Karpas-422 (cell line): ENCODE measurements around the gene NRXN3. TPM values are rescaled to one million over a fixed set of nuclear protein-coding genes. Genes with fewer than 3 reads are reported as not detected.

Experiments used
- DNase-seq: peaks from one replicate; pipeline ENCODE4 v3.0.0-alpha.2; 2015
- H2AFZ ChIP-seq: fragments of 200-600 bp; sonication (generic); 2 replicates; pipeline ENCODE4 v1.6.1; 2014; ENCODE audit warnings: antibody characterized with exemption, low read length, mixed read lengths
- H3K27ac ChIP-seq: fragments of 200-600 bp; sonication (generic); 2 replicates; pipeline ENCODE4 v1.5.1; 2014; ENCODE audit warnings: mild to moderate bottlenecking, low read length, moderate library complexity
- H3K27me3 ChIP-seq: fragments of 200-600 bp; sonication (generic); 2 replicates; pipeline ENCODE4 v1.6.1; 2014; ENCODE audit warnings: low read length, mixed read lengths
- H3K36me3 ChIP-seq: fragments of 200-600 bp; sonication (generic); 2 replicates; pipeline ENCODE4 v1.6.1; 2014; ENCODE audit warnings: low read length, mixed read lengths; ENCODE audit not compliant: insufficient read depth
- H3K4me1 ChIP-seq: fragments of 200-600 bp; sonication (generic); 2 replicates; pipeline ENCODE4 v1.6.1; 2014; ENCODE audit warnings: mild to moderate bottlenecking, low read length, mixed read lengths
- H3K4me2 ChIP-seq: fragments of 200-600 bp; sonication (generic); 2 replicates; pipeline ENCODE4 v1.6.1; 2014; ENCODE audit warnings: low read length, low read depth, mild to moderate bottlenecking; ENCODE audit not compliant: poor library complexity, severe bottlenecking
- H3K4me3 ChIP-seq: fragments of 200-600 bp; sonication (generic); 2 replicates; pipeline ENCODE4 v1.5.1; 2014; ENCODE audit warnings: mild to moderate bottlenecking, antibody characterized with exemption, low read length, mixed read lengths
- H3K79me2 ChIP-seq: fragments of 200-600 bp; sonication (generic); 2 replicates; pipeline ENCODE4 v1.6.1; 2014; ENCODE audit warnings: mild to moderate bottlenecking, low read length, mixed read lengths
- H3K9ac ChIP-seq: fragments of 200-600 bp; sonication (generic); 2 replicates; pipeline ENCODE4 v1.6.0; 2014; ENCODE audit warnings: low read length
- H3K9me2 ChIP-seq: fragments of 200-600 bp; sonication (generic), shearing (Covaris generic); replicated peaks from 2 replicates; pipeline ENCODE4 v1.6.0; 2014; ENCODE audit warnings: mild to moderate bottlenecking, low read length, moderate library complexity; ENCODE audit not compliant: insufficient read depth
- H3K9me3 ChIP-seq: fragments of 300-700, 200-600 bp; sonication (generic); 2 replicates; pipeline ENCODE4 v1.6.1; 2014; ENCODE audit warnings: low read length, mixed read lengths
- H4K20me1 ChIP-seq: fragments of 200-600 bp; sonication (generic); 2 replicates; pipeline ENCODE4 v1.6.1; 2014; ENCODE audit warnings: mild to moderate bottlenecking, antibody characterized with exemption, low read length, low read depth; ENCODE audit not compliant: insufficient read depth
- total RNA-seq: library from RNA; depleted of rRNA; stranded (reverse); fragments of >200 nt; shearing (Covaris generic); gene quantifications from 2 replicates; pipeline ENCODE4 v1.2.3, GENCODE V29; 2014; ENCODE audit warnings: low replicate concordance

The NRXN3 gene
- total RNA-seq, 1 experiment from 2014 or later = not detected

DNA sequence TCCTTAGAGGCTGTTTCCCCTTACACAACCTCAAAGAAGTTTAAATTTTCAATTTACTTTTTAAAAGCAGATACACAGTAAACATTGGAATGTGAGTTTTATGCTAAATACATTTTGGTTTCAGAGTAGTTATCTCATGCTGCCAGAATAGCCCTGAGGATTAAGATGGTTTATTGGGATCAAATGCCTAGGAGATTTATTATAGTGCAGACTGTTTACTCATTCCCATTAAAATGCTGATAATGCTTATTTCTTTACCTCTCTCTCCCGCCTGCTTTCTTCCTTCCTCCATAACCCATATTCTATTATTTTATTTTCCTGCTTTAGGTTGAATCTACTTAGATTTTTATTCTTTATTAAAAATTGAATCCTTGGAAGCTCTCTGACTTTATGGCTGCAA, 1701.0 kb downstream of the NRXN3 start:
- Histone ChIP-seq H4K20me1 (no peaks in the 10 kb centered on the region), H3K36me3 (no peaks in the 10 kb centered on the region)
- DNase-seq = no peak

DNA sequence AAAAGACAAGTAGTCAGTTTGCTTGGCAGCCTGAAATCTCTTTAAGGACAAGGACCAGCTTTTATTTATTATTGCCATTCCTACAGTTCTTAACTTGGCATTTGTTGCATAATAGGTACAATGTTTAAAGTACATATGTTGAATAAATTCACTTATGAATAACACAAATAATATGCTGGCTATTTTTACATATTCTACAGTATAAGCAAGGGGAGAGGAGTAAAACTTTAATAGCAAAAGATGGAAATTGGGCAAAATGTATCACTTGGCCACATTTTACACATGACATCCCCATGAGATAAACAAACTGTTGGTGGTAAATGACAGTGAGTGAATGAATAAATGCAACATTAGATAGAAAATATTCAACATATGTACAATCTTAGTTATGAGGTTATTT, 1708.1 kb downstream of the NRXN3 start:
- no peaks in the 10 kb centered on the region for H3K9me2 ChIP-seq
- no peak overlapping the region for H3K4me2 ChIP-seq
- H3K79me2 ChIP-seq = no peaks in the 10 kb centered on the region
- H2AFZ ChIP-seq = no peak overlapping the region
- no peak overlapping the region for H3K9ac ChIP-seq
- no peaks in the 10 kb centered on the region for H3K4me1 ChIP-seq
- H3K27ac ChIP-seq = no peak overlapping the region
- H3K9me3 ChIP-seq = no peaks in the 10 kb centered on the region
- H3K36me3 ChIP-seq = no peaks in the 10 kb centered on the region
- no peak for DNase-seq
- no peak overlapping the region for H3K4me3 ChIP-seq
- H3K27me3 ChIP-seq = no peaks in the 10 kb centered on the region
- no peaks in the 10 kb centered on the region for H4K20me1 ChIP-seq

More for the DNA sequence above, 1701.0 kb downstream of the NRXN3 start:
- no peak overlapping the region for H3K27ac ChIP-seq
- no peaks in the 10 kb centered on the region for H3K79me2 ChIP-seq
- H3K4me1 ChIP-seq = no peaks in the 10 kb centered on the region
- H3K9ac ChIP-seq = no peak overlapping the region
- no peaks in the 10 kb centered on the region for H3K27me3 ChIP-seq
- H3K9me3 ChIP-seq = no peaks in the 10 kb centered on the region
- no peak overlapping the region for H3K4me3 ChIP-seq
- no peak overlapping the region for H3K4me2 ChIP-seq
- H3K9me2 ChIP-seq = no peaks in the 10 kb centered on the region
- H2AFZ ChIP-seq = no peak overlapping the region

DNA sequence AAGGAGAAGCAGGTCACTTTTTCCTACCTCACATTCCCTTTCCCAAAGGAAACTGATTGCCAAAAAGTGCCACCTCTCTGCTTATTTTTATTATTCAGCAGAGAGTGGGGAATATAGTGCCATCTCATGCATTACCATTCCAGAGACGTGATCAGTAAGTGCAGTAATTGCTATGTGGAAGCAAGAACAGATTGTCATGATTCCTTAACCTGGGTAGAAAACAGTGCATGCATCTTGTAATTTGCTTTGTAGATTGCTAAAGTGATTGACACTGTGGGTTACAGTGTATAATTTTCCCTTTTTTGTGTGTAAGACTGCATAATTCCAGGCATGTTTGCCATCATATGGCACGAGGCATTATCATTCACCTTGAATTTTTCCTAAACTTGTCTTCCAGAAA, 1708.6 kb downstream of the NRXN3 start:
- no peaks in the 10 kb centered on the region for H3K36me3 ChIP-seq
- no peaks in the 10 kb centered on the region for H3K9me3 ChIP-seq
- H3K4me3 ChIP-seq = no peak overlapping the region
- no peaks in the 10 kb centered on the region for H3K79me2 ChIP-seq
- no peaks in the 10 kb centered on the region for H3K4me1 ChIP-seq
- DNase-seq = no peak
- no peak overlapping the region for H3K4me2 ChIP-seq
- H4K20me1 ChIP-seq = no peaks in the 10 kb centered on the region
- H3K27ac ChIP-seq = no peak overlapping the region
- no peak overlapping the region for H3K9ac ChIP-seq
- H3K27me3 ChIP-seq = no peaks in the 10 kb centered on the region
- no peak overlapping the region for H2AFZ ChIP-seq
- no peaks in the 10 kb centered on the region for H3K9me2 ChIP-seq

DNA sequence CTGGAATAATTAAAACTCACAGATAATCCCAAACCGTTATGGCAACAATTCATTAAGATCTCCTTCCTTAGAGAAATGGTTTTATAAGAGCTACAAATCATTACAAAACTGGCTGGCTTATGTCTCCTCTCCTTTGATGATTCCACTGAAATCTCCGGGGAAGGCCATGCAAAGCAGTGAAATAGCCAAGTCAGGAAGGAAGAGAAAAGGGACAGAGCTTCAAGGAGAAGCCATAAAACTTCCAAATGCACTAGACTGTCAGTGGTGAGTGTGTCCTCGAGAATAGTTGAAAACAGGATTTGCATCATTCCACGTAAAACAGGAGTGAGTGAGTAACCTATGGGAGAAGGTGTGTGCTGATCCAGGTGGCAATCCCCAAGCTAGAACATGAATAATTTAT, 1711.1 kb downstream of the NRXN3 start:
- Histone ChIP-seq H3K4me1 (no peaks in the 10 kb centered on the region), H2AFZ (no peak overlapping the region), H3K4me3 (no peak overlapping the region), H4K20me1 (no peaks in the 10 kb centered on the region), H3K9me3 (no peaks in the 10 kb centered on the region), H3K9me2 (no peaks in the 10 kb centered on the region), H3K27me3 (no peaks in the 10 kb centered on the region), H3K9ac (no peak overlapping the region), H3K79me2 (no peaks in the 10 kb centered on the region), H3K36me3 (no peaks in the 10 kb centered on the region), H3K4me2 (no peak overlapping the region), H3K27ac (no peak overlapping the region)
- no peak for DNase-seq

DNA sequence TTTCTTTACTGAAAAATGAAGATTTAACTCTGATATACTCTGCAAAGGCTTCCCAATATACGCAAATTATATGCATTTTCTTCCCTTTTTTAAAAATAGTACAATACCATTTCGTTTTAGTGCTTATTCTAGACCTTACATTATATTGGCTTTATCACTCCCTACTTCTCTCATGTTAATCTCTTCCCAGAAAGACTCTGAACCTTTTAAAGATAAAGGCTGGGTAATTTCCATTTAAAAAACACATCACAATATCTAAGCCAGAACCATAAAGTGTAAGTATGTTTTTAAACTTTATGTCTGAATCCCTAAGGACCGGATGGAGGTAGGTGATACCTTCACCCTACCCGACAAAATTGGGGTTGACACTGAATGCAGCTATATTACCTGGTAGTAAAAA, 1720.4 kb downstream of the NRXN3 start:
- no peak overlapping the region for H3K27ac ChIP-seq
- H3K4me1 ChIP-seq = no peaks in the 10 kb centered on the region
- no peak overlapping the region for H3K4me3 ChIP-seq
- DNase-seq = no peak
- H2AFZ ChIP-seq = no peak overlapping the region
- no peaks in the 10 kb centered on the region for H3K79me2 ChIP-seq
- no peaks in the 10 kb centered on the region for H3K9me2 ChIP-seq
- H3K4me2 ChIP-seq = no peak overlapping the region
- H3K36me3 ChIP-seq = no peaks in the 10 kb centered on the region
- no peak overlapping the region for H3K9ac ChIP-seq
- no peaks in the 10 kb centered on the region for H3K9me3 ChIP-seq
- H3K27me3 ChIP-seq = 0 out of 2 replicates have a peak, but pooled peaks cover 5% of the 10 kb centered on the region
- H4K20me1 ChIP-seq = no peaks in the 10 kb centered on the region

DNA sequence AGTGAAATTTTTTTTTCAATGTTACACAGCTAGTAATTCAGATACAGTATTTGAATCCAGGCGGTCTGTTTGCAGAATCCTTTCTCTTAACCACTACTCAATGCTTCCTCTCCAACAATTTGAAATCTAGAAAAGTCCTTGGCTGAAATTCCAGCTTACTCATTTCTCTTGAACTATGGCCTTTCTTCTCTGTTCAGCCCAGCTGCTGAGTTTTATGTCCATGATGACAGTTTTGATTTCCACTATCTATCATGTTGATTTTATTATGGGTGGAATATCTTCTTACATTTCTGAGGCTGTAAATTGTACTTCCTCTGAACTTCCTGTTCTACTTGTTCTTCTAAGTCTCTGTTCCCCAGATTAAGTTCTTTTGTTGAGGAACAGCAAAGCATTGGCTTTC, 1725.8 kb downstream of the NRXN3 start:
- no peak overlapping the region for H3K27ac ChIP-seq
- no peaks in the 10 kb centered on the region for H3K79me2 ChIP-seq
- no peak overlapping the region for H2AFZ ChIP-seq
- H3K9me3 ChIP-seq = no peaks in the 10 kb centered on the region
- H3K9ac ChIP-seq = no peak overlapping the region
- H4K20me1 ChIP-seq = no peaks in the 10 kb centered on the region
- 0 out of 2 replicates have a peak, but pooled peaks cover 2% of the 10 kb centered on the region for H3K27me3 ChIP-seq
- no peak for DNase-seq
- no peak overlapping the region for H3K4me3 ChIP-seq
- no peaks in the 10 kb centered on the region for H3K4me1 ChIP-seq
- no peaks in the 10 kb centered on the region for H3K36me3 ChIP-seq
- no peak overlapping the region for H3K4me2 ChIP-seq
- H3K9me2 ChIP-seq = no peaks in the 10 kb centered on the region

DNA sequence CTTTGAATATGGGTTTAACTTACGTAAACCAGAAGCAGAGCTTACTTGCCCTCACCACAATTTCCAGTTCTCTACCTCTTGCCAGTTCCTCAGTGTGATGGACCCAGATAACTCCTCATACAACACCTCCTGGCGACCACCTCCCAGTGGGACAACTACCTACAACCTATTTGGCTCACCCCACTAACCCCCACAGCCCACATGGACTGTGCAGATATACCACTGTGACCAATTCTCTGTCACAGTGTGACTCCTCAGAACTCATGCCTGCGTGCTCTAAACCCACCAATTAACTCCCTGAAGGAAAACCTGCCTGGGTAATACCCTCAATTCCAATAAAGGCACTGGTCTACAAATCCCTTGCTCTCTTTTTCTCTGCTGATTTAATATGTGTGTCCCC, 1729.4 kb downstream of the NRXN3 start:
- Histone ChIP-seq H2AFZ (no peak overlapping the region), H3K79me2 (no peaks in the 10 kb centered on the region), H3K36me3 (no peaks in the 10 kb centered on the region), H4K20me1 (no peaks in the 10 kb centered on the region), H3K4me2 (no peak overlapping the region), H3K9me2 (no peaks in the 10 kb centered on the region), H3K9me3 (no peaks in the 10 kb centered on the region), H3K4me1 (no peaks in the 10 kb centered on the region), H3K27me3 (no peaks in the 10 kb centered on the region), H3K27ac (no peak overlapping the region), H3K4me3 (no peak overlapping the region), H3K9ac (no peak overlapping the region)
- no peak for DNase-seq

DNA sequence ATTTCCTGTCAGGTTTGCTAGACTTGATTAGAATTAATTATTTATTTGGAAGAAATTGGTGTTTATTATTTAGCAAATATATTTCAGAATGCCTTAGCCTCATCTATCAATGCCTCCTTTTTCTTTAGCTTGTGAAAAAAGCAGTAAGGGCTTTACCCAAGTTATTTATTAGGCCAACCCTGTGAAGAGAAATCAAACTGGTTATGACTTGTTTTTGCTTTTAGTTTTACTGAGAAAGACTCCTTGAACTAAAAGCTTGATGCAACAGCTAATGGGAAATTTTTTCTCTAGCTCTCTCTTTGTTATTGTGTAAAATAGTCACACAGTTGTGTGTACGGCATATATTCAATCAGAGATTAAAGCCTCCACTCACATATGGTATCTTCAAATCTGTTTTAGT, 1734.3 kb downstream of the NRXN3 start:
- no peak overlapping the region for H2AFZ ChIP-seq
- H3K4me3 ChIP-seq = no peak overlapping the region
- no peaks in the 10 kb centered on the region for H4K20me1 ChIP-seq
- H3K4me2 ChIP-seq = no peak overlapping the region
- H3K9me2 ChIP-seq = no peaks in the 10 kb centered on the region
- H3K9me3 ChIP-seq = no peaks in the 10 kb centered on the region
- H3K27ac ChIP-seq = no peak overlapping the region
- no peaks in the 10 kb centered on the region for H3K79me2 ChIP-seq
- H3K9ac ChIP-seq = no peak overlapping the region
- no peaks in the 10 kb centered on the region for H3K27me3 ChIP-seq
- H3K36me3 ChIP-seq = no peaks in the 10 kb centered on the region
- DNase-seq = no peak
- no peaks in the 10 kb centered on the region for H3K4me1 ChIP-seq

DNA sequence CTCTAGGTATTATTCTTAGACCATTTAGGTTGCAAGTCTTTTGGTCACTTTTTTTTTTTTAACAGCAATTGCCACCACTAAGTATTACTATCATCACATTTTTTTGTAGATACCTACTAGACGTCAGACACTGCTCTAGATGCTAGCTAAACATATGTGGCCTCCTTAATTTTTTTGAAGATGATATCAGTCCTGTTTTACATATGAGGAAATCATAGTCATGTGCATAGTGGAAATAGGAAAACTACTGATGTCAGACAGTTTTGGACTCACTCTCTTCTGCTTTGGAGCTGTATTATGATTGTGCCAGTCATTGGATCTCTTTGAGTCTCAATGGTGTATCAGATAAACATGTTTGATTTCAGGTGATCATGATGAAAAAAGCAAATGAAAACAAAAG, 1736.8 kb downstream of the NRXN3 start:
- no peak overlapping the region for H2AFZ ChIP-seq
- DNase-seq = no peak
- no peak overlapping the region for H3K27ac ChIP-seq
- H3K9me3 ChIP-seq = no peaks in the 10 kb centered on the region
- no peaks in the 10 kb centered on the region for H3K36me3 ChIP-seq
- H4K20me1 ChIP-seq = no peaks in the 10 kb centered on the region
- no peaks in the 10 kb centered on the region for H3K9me2 ChIP-seq
- no peak overlapping the region for H3K4me3 ChIP-seq
- no peaks in the 10 kb centered on the region for H3K4me1 ChIP-seq
- H3K4me2 ChIP-seq = no peak overlapping the region
- H3K9ac ChIP-seq = no peak overlapping the region
- no peaks in the 10 kb centered on the region; the same call in 1 of the 2 replicates for H3K27me3 ChIP-seq
- H3K79me2 ChIP-seq = no peaks in the 10 kb centered on the region
